GM19467 (cell line): ENCODE results near the gene KREMEN2.
A peak's percentile ranks its signal among the peaks of the same experiment; 100 is the strongest.

ENCODE experiments used
- ATAC-seq: cut with Tn5 transposase; IDR thresholded peaks from one replicate; pipeline ENCODE4 v1.9.1; 2021; ENCODE audit warnings: mild to moderate bottlenecking, moderate library complexity; ENCODE audit not compliant: unreplicated experiment

The KREMEN2 gene

DNA sequence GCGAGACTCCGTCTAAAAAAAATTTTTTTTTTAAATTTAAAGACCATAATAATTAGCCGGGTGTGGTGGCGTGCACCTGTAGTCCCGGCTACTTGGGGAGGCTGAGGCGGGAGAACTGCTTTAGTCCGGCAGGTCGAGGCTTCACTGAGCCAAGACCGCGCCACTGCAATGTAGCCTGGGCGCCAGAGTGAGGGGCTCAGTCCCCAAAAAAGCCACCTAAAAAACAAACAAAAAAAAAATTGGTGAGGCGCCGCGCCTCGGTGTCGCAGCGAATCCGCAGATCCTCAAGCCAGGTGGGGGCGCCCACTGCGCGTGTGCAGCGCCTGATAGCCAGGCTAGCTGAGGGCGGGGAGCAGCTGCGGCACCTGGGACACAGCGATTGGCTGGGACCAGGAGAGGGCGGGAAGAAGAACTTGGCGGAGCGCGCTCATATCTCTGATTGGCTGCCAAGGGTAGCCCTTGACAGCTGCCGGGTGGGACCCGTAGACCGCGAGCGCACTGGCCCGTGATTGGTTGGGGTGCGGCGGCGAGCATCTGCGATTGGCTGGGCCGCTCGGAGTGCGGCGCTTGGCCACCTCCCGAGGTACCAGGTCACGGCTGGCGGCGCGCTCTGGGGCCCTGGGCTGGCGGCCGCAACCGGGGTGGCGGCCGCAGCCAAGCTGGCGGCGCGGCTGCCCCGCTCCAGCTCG lies 39.7 kb downstream of the KREMEN2 start:
- ATAC-seq: peak; percentile 92

GRCh38 chr16:3004319-3004718 lies 40.2 kb downstream of the KREMEN2 start:
- peak; percentile 9 for ATAC-seq

- ATAC-seq: no peak
Observed at GRCh38 chr16:3004781-3005284, 40.8 kb downstream of the KREMEN2 start.

DNA sequence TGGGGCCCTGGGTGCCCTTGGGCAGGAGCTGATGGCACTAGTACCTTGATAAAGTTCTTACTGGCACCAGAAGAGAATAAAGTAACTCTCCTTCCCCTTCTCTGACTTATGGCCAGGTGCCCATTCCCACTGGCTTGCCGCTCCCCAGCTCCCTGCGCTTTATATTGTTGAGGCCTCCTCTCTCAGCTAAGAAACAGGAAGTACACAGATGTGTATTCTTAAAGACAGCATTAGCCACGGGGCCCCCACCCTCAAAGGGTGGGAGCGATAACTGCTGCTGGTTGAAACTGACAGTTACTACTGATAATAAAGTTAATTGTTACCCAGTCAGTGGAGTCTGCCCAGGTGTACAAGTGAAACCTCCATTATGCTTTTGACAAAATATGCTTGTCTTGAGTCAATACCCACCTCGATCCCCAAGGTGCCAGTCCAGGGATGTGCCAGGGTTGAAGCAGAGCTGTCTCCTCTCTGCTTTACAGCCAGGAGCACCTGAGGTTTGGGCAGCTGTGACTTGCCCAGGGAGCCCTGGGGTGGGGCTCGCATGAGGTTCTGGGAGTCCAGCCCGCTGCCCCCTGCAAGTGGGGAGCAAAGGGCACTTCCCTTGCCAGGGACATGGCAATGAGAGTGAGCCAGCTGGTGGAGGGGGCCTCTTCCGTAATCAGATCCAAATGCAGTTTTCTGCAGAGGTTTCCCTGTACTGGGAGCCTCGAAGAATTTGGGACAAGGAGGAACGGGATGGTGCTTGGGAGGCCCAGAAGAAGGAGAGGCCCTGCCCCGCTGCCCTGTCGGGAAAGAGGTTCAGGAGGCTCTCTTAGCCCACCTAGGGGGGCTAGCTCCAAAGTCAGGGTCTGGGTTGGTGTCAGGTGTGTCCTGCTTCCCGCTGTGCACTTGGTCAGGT lies 43.2 kb downstream of the KREMEN2 start:
- no peak for ATAC-seq

GRCh38 chr16:3007957-3008689 lies 44.0 kb downstream of the KREMEN2 start:
- no peak for ATAC-seq

DNA sequence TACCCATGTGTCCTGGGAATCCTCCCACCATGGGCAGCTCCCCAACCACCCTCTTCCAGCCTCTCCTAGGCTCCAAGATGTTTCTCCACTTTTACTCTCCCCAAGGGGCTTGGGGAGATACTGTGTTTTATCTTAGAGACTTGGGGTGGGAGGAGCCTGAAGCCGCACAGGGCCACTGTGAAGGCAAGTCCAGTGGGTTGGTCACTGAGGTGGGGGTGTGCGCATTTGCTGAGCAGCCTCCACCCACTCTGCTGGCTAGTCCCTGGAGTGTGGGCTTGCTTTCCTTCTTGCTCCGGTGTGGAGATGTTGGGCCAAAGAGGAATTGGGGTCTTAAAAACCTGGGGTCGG lies 44.6 kb downstream of the KREMEN2 start:
- ATAC-seq: no peak

GRCh38 chr16:3009568-3010390 lies 45.7 kb downstream of the KREMEN2 start:
- no peak for ATAC-seq

- ATAC-seq: no peak
Observed at GRCh38 chr16:3010510-3010909, 46.4 kb downstream of the KREMEN2 start.

- ATAC-seq: no peak
Observed at GRCh38 chr16:3012246-3012645, 48.2 kb downstream of the KREMEN2 start.

DNA sequence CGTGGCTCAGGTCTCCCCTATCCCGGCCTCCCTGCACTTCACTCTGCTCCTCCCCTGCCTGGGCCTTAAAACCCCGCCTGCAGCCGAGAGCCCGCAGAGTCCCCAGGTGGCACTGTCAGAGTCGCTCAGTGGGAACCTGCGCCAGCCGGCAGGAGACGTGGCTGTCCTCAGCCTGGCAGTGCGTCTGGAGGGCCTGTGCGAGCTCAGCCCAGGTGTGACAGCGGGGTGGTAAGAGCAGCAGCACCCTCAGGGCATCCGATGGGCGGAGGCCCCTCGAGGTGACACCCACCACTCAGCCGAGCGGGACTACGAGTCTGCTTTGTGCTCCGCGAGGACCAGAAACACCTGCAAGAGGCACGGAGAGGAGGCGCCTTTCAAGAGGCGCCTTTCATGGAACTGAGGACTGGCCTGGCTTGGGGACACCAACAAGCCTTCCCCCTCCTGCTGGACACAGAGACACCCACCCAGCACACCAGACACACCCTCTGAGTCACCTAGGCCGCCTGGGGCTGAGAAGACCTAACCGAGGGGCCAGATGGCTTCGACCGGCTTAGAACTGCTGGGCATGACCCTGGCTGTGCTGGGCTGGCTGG lies 48.8 kb downstream of the KREMEN2 start, which contains the start of gene CLDN9:
Gene CLDN9, plus strand, starts transcription at position 96 of the 593 bp plus-strand sequence. Its CDS starts 440 bp downstream, at position 536.
- no peak for ATAC-seq

GRCh38 chr16:3013491-3013951 lies 49.4 kb downstream of the KREMEN2 start:
- no peak for ATAC-seq

DNA sequence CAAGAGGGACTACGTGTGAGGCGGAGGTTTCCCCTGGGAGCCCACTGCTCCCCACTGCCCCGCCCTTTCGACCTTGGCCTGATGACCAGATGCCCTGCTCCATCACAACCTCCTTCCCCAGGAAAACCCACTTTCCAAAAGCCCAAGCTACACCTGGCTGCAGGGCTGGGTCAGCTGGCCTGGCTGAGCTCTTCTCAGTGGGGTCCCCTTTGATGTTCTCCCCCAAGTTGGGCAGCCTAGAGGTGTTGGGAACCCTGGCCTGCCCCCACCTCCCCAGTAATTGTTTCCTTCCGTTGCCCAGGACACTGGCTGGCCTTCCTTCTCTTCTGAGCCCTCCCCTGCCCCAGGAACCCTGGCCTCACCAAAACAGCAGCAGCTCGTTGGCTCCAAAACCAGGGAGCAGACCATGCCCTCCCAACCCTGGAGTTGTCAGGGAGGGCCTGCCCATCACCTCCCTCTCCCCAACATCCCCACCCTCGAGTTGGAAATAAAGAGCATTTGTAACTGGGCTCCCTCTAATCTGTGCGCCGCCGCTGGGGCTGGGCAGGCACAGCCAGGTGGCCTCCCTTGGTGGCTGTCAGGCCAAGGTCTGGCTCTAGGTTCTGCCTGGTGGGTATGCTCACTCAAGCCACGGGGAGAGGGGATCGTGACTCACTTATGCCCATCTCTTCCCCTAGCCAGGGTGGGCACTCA lies 50.1 kb downstream of the KREMEN2 start:
- no peak for ATAC-seq

- ATAC-seq: no peak
Observed at GRCh38 chr16:3014971-3015370, 50.9 kb downstream of the KREMEN2 start.

- no peak for ATAC-seq
Observed at GRCh38 chr16:3015865-3016521, 51.9 kb downstream of the KREMEN2 start.

GRCh38 chr16:3017344-3017743 lies 53.3 kb downstream of the KREMEN2 start:
- ATAC-seq: no peak
